ENCODE results near the gene TST.

The TST gene

DNA sequence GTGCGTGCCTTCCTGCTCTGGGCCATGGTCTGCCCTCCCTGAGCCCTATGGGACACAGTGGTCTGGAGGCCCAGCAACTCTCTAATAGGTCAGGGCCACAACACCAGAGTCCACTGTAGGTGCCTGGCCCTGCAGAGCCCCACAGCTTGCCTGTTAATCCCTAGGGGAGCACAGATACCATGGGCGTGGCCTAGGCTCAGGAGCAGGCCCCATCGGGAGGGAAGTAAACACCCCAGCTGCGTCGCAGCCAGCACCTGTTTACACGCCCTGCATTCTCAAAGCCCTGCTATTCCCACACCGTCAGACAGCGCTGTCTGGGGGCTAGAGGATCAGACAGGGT, 34.8 kb upstream of the TST start:
- in situ Hi-C loops (cut with HindIII; ENCODE audit: low sequenced_read_pairs), result no loop called here
- TF ChIP-seq CTCF (IDR thresholded peaks at IDR 0.05; ENCODE audit: low read depth, low read length, missing control alignments), result no peak
- no peak overlapping the region for H3K4me3 ChIP-seq (ENCODE audit: low read depth, low read length)
- no peak for DNase-seq (ENCODE audit: low read depth)

DNA sequence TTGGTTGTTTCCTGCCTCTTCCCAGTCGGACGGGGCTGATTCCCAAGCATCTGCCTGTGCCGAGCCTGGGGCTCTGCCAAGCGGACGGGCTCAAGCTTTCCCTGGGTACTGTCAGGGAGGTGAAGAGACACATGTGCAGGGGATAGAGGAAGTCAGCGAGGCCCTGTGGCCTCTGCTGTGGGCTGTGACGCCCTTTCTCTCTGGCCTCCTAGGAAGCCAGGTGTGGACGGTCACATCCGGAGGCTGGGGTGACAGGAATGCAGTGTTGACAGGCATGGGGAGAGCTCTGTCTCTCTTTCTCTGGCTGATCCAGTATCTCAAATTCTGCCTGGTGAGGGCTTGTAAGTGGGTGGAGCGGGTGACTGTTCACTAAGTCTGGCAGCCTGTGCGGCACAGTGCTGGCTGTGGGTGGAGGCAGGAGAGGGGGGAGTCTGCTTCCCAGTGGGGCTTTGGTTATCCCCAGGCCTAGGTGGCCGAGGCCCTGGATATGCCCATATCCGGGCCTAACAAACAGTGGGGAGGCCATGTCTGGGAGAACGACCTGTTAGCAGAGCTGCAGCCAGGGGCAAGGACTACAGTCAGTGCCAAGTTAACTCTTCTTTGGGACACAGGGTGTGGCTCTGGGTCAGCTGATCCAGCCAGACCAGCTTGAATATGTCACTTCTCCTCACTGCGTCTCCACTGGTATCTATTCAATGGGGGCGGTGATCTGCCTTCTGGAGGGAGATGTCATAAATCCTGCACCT, 34.2 kb upstream of the TST start:
- H3K4me3 ChIP-seq (ENCODE audit: low read depth, low read length), result no peak overlapping the region
- TF ChIP-seq CTCF (IDR thresholded peaks at IDR 0.05; ENCODE audit: low read depth, low read length, missing control alignments), result no peak
- DNase-seq (ENCODE audit: low read depth), result no peak
- in situ Hi-C loops (cut with HindIII; ENCODE audit: low sequenced_read_pairs), result no loop called here

- in situ Hi-C loops (cut with HindIII; ENCODE audit: low sequenced_read_pairs), result no loop called here
- no peak for TF ChIP-seq CTCF (IDR thresholded peaks at IDR 0.05; ENCODE audit: low read depth, low read length, missing control alignments)
- DNase-seq (ENCODE audit: low read depth), result no peak
- H3K4me3 ChIP-seq (ENCODE audit: low read depth, low read length), result peak overlapping the region; percentile 65
These were observed 33.4 kb upstream of the TST start for GRCh38 chr22:37052386-37053309.

GRCh38 chr22:37051391-37052385, 32.4 kb upstream of the TST start, which contains the start of gene KCTD17:
Gene KCTD17 (plus strand): TSS chr22:37051742. CDS start chr22:37051761, 19 bp downstream.
- in situ Hi-C loops (cut with HindIII; ENCODE audit: low sequenced_read_pairs), result no loop called here
- peak; percentile 15 for DNase-seq (ENCODE audit: low read depth)
- H3K4me3 ChIP-seq (ENCODE audit: low read depth, low read length), result peak within 1 kb of the TSS; percentile 65
- no peak for TF ChIP-seq CTCF (IDR thresholded peaks at IDR 0.05; ENCODE audit: low read depth, low read length, missing control alignments)

DNA sequence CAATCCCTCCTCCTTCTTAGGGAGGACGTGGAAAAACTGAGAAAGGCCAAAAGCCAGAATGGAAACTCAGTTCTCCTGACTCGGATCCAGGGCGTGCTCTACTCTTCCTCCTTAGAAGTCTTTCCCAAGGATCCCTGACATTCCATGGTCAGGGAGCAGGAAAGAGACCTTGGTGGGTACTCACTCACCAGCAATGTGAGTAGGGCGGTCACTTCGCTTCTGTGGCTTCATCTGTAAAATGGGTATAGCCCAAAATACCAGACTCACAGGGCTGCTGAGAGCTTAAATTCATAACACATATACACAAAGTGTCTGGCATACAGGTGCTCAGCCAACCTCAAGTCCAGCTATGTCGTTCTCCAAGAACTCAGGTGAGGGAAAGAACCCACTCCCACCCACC, 31.7 kb upstream of the TST start:
- no peak for TF ChIP-seq CTCF (IDR thresholded peaks at IDR 0.05; ENCODE audit: low read depth, low read length, missing control alignments)
- no peak for DNase-seq (ENCODE audit: low read depth)
- no peak overlapping the region for H3K4me3 ChIP-seq (ENCODE audit: low read depth, low read length)
- in situ Hi-C loops (cut with HindIII; ENCODE audit: low sequenced_read_pairs), result no loop called here

DNA sequence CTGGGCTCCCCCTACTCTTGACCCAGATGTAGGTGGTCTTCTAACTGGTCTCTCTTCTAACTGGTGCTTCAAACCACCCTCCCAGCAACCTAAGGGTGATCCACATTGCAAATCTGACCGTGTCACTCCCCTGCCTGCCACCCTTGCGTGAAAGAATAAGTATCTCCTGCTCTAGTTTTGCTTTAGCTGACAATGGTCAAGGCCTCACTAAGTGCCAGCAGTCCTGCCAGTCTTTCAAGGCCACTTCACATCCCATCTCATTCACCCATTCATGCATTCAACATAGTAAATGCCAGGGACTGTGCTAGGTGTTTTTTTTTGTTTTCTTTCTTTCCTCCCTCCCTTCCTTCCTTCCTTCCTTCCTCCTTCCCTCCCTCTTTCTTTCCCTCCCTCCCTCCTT, 30.0 kb upstream of the TST start:
- TF ChIP-seq CTCF (IDR thresholded peaks at IDR 0.05; ENCODE audit: low read depth, low read length, missing control alignments), result no peak
- H3K4me3 ChIP-seq (ENCODE audit: low read depth, low read length), result no peak overlapping the region
- in situ Hi-C loops (cut with HindIII; ENCODE audit: low sequenced_read_pairs), result no loop called here
- no peak for DNase-seq (ENCODE audit: low read depth)
